K562 (cell line): ENCODE measurements around the gene CCDC54. TPM values are rescaled to one million over a fixed set of nuclear protein-coding genes. Genes with fewer than 3 reads are reported as not detected.
"Not testable (repeated sequence)": the region's sequence is repeated elsewhere in the genome, so short reads cannot be mapped to it uniquely, and the experiment has no call there.

Experiments used
- ATAC-seq: fragments of 200-7000 bp; cut with Tn5 transposase; 3 replicates; pipeline ENCODE4 v1.9.1; 2020; ENCODE audit warnings: moderate library complexity
- BruUV-seq: library from RNA; stranded (reverse); fragments of 400-500 nt; replicated peaks from 2 replicates; lab custom pipeline; 2021; lab: Mats Ljungman, UMichigan
- CTCF ChIA-PET: fragments of 300-600 bp; formaldehyde crosslinking; extraction: SDS; loops from one replicate; lab custom pipeline; 2021; ENCODE audit warnings: low intra/inter-chr PET ratio; lab: Yijun Ruan, JAX
- POLR2A ChIA-PET: fragments of 300-600, 350-650 bp; sonication (Branson Sonifier 250); formaldehyde crosslinking; extraction: SDS; loops from one replicate; lab custom pipeline; 2021; ENCODE audit warnings: antibody characterized with exemption, inconsistent platforms; lab: Yijun Ruan, JAX
- DNase-seq, 4 experiments: peaks; one replicate each; pipeline versions ENCODE4 v3.0.0 to v3.0.0-alpha.2; 2011 to 2018; ENCODE audit warnings: low spot score in 3 of 4, mixed read lengths in 3 of 4; ENCODE audit errors: extremely low read depth in 1 of 4
- FAIRE-seq: peaks from 2 replicates; lab custom pipeline; 2011; peaks lifted over from hg19 to GRCh38; lab: Jason Lieb, UNC
- H2AFZ ChIP-seq: 2 replicates; pipeline ENCODE4 v1.6.0; 2011; ENCODE audit warnings: low read depth, low read length, control low read depth, inconsistent platforms
- H3K27ac ChIP-seq: fragments of 200-600 bp; 3 replicates; pipeline ENCODE4 v1.8.0; 2011; ENCODE audit warnings: low read depth, mild to moderate bottlenecking, control low read depth, inconsistent platforms, low read length, moderate library complexity, mixed read lengths; ENCODE audit errors: extremely low read depth
- H3K27me3 ChIP-seq, 2 experiments: fragments of 300-600 bp in 1 of 2; 2 replicates in 1 of 2; 3 replicates in 1 of 2; pipeline versions ENCODE4 v1.6.0 to v1.8.0; 2011; ENCODE audit warnings: inconsistent platforms in 2 of 2, low read length in 2 of 2, mild to moderate bottlenecking in 1 of 2, mixed read lengths in 1 of 2, moderate library complexity in 1 of 2; ENCODE audit not compliant: control insufficient read depth in 2 of 2, insufficient read depth in 2 of 2
- H3K36me3 ChIP-seq: fragments of 300-600 bp; 3 replicates; pipeline ENCODE4 v1.8.0; 2011; ENCODE audit warnings: mild to moderate bottlenecking, low read length, inconsistent platforms; ENCODE audit not compliant: control insufficient read depth, insufficient read depth
- H3K4me1 ChIP-seq, 2 experiments: fragments of 200-600 bp in 1 of 2; replicated peaks in 1 of 2; 2 replicates in 1 of 2; 3 replicates in 1 of 2; pipeline versions ENCODE4 v1.5.1 to v1.8.0; 2011; ENCODE audit warnings: inconsistent platforms in 2 of 2, low read length in 2 of 2, mild to moderate bottlenecking in 1 of 2, mixed read lengths in 1 of 2, moderate library complexity in 1 of 2; ENCODE audit not compliant: control insufficient read depth in 2 of 2, insufficient read depth in 2 of 2
- H3K4me2 ChIP-seq: 2 replicates; pipeline ENCODE4 v1.6.1; 2011; ENCODE audit warnings: low read length, control low read depth, inconsistent platforms, mixed read lengths; ENCODE audit not compliant: insufficient read depth
- H3K4me3 ChIP-seq: fragments of 200-600 bp; sonication (generic), shearing (Covaris generic); 2 replicates; pipeline ENCODE4 v1.5.1; 2016; ENCODE audit warnings: control low read depth, inconsistent platforms
- H3K79me2 ChIP-seq: fragments of 200-600 bp; 3 replicates; pipeline ENCODE4 v1.8.0; 2011; ENCODE audit warnings: low read length, inconsistent platforms; ENCODE audit not compliant: control insufficient read depth, insufficient read depth
- H3K9ac ChIP-seq, 2 experiments: 2 replicates each; pipeline versions ENCODE4 v1.6.0 to v1.6.1; 2011; ENCODE audit warnings: low read depth in 2 of 2, low read length in 2 of 2, control low read depth in 1 of 2, inconsistent platforms in 1 of 2, mild to moderate bottlenecking in 1 of 2, mixed read lengths in 1 of 2; ENCODE audit not compliant: insufficient read depth in 1 of 2
- H3K9me1 ChIP-seq: one replicate; pipeline ENCODE4 v1.6.0; 2011; ENCODE audit warnings: inconsistent platforms, mild to moderate bottlenecking, low read length, moderate library complexity; ENCODE audit not compliant: control insufficient read depth, insufficient read depth
- H3K9me3 ChIP-seq: replicated peaks from 2 replicates; pipeline ENCODE4 v1.5.1; 2011; ENCODE audit warnings: low read depth, low read length, inconsistent platforms; ENCODE audit not compliant: control insufficient read depth, insufficient read depth
- H4K20me1 ChIP-seq: replicated peaks from 2 replicates; pipeline ENCODE4 v1.6.1; 2011; ENCODE audit warnings: low read length, inconsistent platforms, mixed read lengths; ENCODE audit not compliant: control insufficient read depth, insufficient read depth
- NCOR1 ChIP-seq: fragments of 450-650 bp; IDR thresholded peaks from 2 replicates; pipeline ENCODE4 v1.6.1; 2016; ENCODE audit warnings: mild to moderate bottlenecking, moderate library complexity
- RB1 ChIP-seq: fragments of 450-650 bp; IDR thresholded peaks from 2 replicates; pipeline ENCODE4 v1.6.1; 2017; ENCODE audit warnings: low read depth, mild to moderate bottlenecking
- RNF2 ChIP-seq: sonication (generic); IDR thresholded peaks from 2 replicates; pipeline ENCODE4 v1.6.1; 2016
- SIRT6 ChIP-seq: IDR thresholded peaks from one replicate; pipeline ENCODE4 v1.6.1; 2012; ENCODE audit warnings: low read depth, mild to moderate bottlenecking, control low read depth, inconsistent platforms, low read length, moderate library complexity
- SMAD3 ChIP-seq: fragments of 450-650 bp; formaldehyde crosslinking; conservative IDR thresholded peaks from 2 replicates; pipeline ENCODE4 v1.4.0; 2020; ENCODE audit warnings: mild to moderate bottlenecking
- TBP ChIP-seq: optimal IDR thresholded peaks from 2 replicates; pipeline ENCODE3; 2011; ENCODE audit warnings: low read depth, low read length, improper control_type of control experiment
- ZNF589 ChIP-seq: fragments of 200-800 bp; sonication (Bioruptor generic); IDR thresholded peaks from 2 replicates; pipeline ENCODE4 v1.6.1; 2016; ENCODE audit warnings: low read depth, missing genetic modification characterization, missing compliant biosample characterization
- WGBS: fragments of 100-300 bp; shearing (Covaris generic); methylation state at CpG from one replicate; pipeline ENCODE4 v1.1.6; 2016; ENCODE audit warnings: low coverage, mixed read lengths; ENCODE audit not compliant: insufficient coverage; ENCODE audit errors: missing lambda C conversion rate; 5-methylcytosine and 5-hydroxymethylcytosine counted together
- in situ Hi-C: fragments of 300-500 bp; cut with MboI; formaldehyde crosslinking; loops from 4 replicates; pipeline ENCODE4 v1.15.0; 2018; ENCODE audit warnings: inconsistent platforms, mixed read lengths
- intact Hi-C: fragments of 100-400 bp; cut with micrococcal nuclease; formaldehyde crosslinking; loops from 2 replicates; pipeline ENCODE4 v1.14.2; 2022
- polyA plus RNA-seq, 8 experiments: library from polyadenylated mRNA; depleted of rRNA in 4 of 8; stranded (reverse) in 5 of 8; unstranded in 3 of 8; fragments of >200 nt; fragmentation: Nextera tagmentation in 2 of 8; fragmentation: Illumina TruSeq in 1 of 8; extraction: Ambion mirVana in 2 of 8; extraction: Trizol in 1 of 8; gene quantifications; 2 replicates each; pipeline versions ENCODE4 v1.2.1 to v1.2.3, GENCODE V29; 2011 to 2014; ENCODE audit warnings: inconsistent platforms in 1 of 8, missing spikeins in 1 of 8
- total RNA-seq, 7 experiments: library from RNA; depleted of rRNA in 6 of 7; stranded (reverse); fragments of >200 nt in 6 of 7; fragmentation: Illumina TruSeq in 2 of 7; extraction: Trizol in 2 of 7; gene quantifications; 2 replicates each; pipeline versions ENCODE4 v1.2.1 to v1.2.3, GENCODE V29; 2011 to 2021; ENCODE audit warnings: low replicate concordance in 1 of 7
- TF ChIP-seq, protein P1 (sequence below), 3 experiments: fragments of 200-800 bp in 1 of 3; sonication (Bioruptor generic) in 1 of 3; sonication (generic) in 1 of 3; formaldehyde crosslinking in 1 of 3; IDR thresholded peaks; 2 replicates each; pipeline versions ENCODE4 v1.6.1 to v1.8.0; 2016 to 2022; ENCODE audit warnings: mild to moderate bottlenecking in 2 of 3, missing compliant biosample characterization in 2 of 3, missing genetic modification characterization in 2 of 3, missing genetic modification reagents in 1 of 3

The CCDC54 gene
- total and polyA plus RNA-seq, 9 of the 15 experiments (the other 6 are each of a cell fraction or from before 2014, with no cell fraction given), result not detected

DNA sequence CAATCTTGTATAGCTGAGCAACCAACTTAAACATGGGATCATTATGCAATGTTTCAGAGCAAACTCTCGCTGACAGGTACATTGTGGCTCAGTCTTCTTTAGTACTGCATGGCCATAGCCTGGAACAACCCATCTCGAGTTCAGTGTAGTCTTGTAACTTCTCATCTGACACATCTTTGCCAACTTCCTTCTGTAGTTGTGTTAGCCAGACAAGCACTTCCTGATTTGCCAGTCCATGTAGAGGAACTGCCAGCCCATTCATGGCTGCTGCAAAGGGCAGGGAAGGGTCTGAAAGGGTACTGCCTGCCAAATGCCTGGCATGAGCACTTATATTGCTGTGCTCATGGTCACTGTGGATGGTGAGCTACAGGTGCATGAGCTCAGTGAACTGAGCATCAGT lies 49.2 kb upstream of the CCDC54 start:
- Histone ChIP-seq H4K20me1 (no peaks in the 10 kb centered on the region), H3K36me3 (no peaks in the 10 kb centered on the region), H3K27ac (no peak overlapping the region), H3K4me3 (no peak overlapping the region), H2AFZ (no peak overlapping the region), H3K4me1 (no peaks in the 10 kb centered on the region), H3K79me2 (no peaks in the 10 kb centered on the region), H3K9ac (no peak overlapping the region), H3K4me2 (no peak overlapping the region), H3K9me1 (no peaks in the 10 kb centered on the region), H3K9me3 (no peaks in the 10 kb centered on the region), H3K27me3 (no peaks in the 10 kb centered on the region; a peak in 2 of 5 replicates)
- no peak for DNase-seq
- intact Hi-C loops (no loop called here), in situ Hi-C loops (no loop called here)
- no peak for ATAC-seq
- WGBS, result 0% methylated on average over 2 of the region's 2 CpGs
- ChIA-PET CTCF (no interaction called here), POLR2A (no interaction called here)
- no TSS peak for BruUV-seq
- FAIRE-seq, result no peak
- TF ChIP-seq SMAD3 (CRISPR knock-in tag) (no peak), NCOR1 (no peak)

- Histone ChIP-seq H3K79me2 (no peaks in the 10 kb centered on the region), H2AFZ (no peak overlapping the region), H3K4me2 (no peak overlapping the region), H4K20me1 (no peaks in the 10 kb centered on the region), H3K9me1 (no peaks in the 10 kb centered on the region), H3K9ac (no peak overlapping the region), H3K27me3 (no peaks in the 10 kb centered on the region; a peak in 2 of 5 replicates), H3K27ac (no peak overlapping the region), H3K4me3 (no peak overlapping the region), H3K9me3 (no peaks in the 10 kb centered on the region), H3K36me3 (no peaks in the 10 kb centered on the region), H3K4me1 (no peaks in the 10 kb centered on the region)
- TF ChIP-seq ZNF589 (CRISPR knock-in tag) (no peak), RB1 (no peak), TBP (no peak), RNF2 (no peak), SIRT6 (no peak)
- TF ChIP-seq, protein P1, sequence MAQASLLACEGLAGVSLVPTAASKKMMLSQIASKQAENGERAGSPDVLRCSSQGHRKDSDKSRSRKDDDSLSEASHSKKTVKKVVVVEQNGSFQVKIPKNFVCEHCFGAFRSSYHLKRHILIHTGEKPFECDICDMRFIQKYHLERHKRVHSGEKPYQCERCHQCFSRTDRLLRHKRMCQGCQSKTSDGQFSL (CRISPR knock-in tag; IDR thresholded peaks at IDR 0.05), result no peak
- TF ChIP-seq, protein P1 (tag; IDR thresholded peaks at IDR 0.05), result no peak
- in situ Hi-C loops, result no loop called here
- ChIA-PET CTCF (no interaction called here), POLR2A (interaction anchor here (0.6 to 0.7 kb wide), 2 partner anchors 38 to 44 kb away, joined by 3 read pairs; no protein-coding TSS in a partner anchor)
- 0% methylated on average over 2 of the region's 5 CpGs for WGBS
- FAIRE-seq (no peak), ATAC-seq (no peak), DNase-seq (no peak)
- intact Hi-C loops, result no loop called here
- BruUV-seq, result no TSS peak
These were observed 48.2 kb upstream of the CCDC54 start for GRCh38 chr3:107329088-107329487.

DNA sequence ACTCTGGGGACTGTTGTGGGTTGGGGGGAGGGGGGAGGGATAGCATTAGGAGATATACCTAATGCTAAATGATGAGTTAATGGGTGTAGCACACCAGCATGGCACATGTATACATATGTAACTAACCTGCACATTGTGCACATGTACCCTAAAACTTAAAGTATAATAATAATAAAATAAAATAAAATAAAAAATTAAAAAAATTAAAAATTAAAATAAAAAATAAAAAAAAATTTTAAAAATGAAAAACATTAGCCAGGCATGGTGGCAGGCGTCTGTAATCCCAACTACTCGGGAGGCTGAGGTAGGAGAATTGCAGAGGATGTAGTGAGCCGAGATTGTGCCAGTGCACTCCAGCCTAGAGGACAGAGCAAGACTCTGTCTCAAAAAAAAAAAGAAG lies 37.5 kb upstream of the CCDC54 start:
- H3K79me2 ChIP-seq, H3K27ac ChIP-seq, CTCF ChIA-PET, H3K9me1 ChIP-seq, H4K20me1 ChIP-seq, H3K4me3 ChIP-seq, H3K27me3 ChIP-seq, DNase-seq, FAIRE-seq, POLR2A ChIA-PET, H3K4me2 ChIP-seq, intact Hi-C loops, H3K36me3 ChIP-seq, BruUV-seq, H3K9me3 ChIP-seq, ATAC-seq, H3K4me1 ChIP-seq, H3K9ac ChIP-seq, H2AFZ ChIP-seq, in situ Hi-C loops: not testable (repeated sequence)
- 14% methylated on average over 3 of the region's 3 CpGs for WGBS
